SK-N-SH treated with all-trans-retinoic acid at 6 μM for 48 hours (cell line): ENCODE data around the gene LRRC28.

ENCODE experiments used
- BACH2 ChIP-seq: fragments of 250-450 bp; sonication (Bioruptor Pico); IDR thresholded peaks from 2 replicates; pipeline ENCODE4 v1.9.0; 2021; ENCODE audit warnings: mild to moderate bottlenecking, borderline replicate concordance
- OSR1 ChIP-seq: fragments of 250-450 bp; sonication (Bioruptor Pico); IDR thresholded peaks from 2 replicates; pipeline ENCODE4 v1.8.0; 2022; ENCODE audit warnings: moderate library complexity, mild to moderate bottlenecking, inconsistent platforms
- PATZ1 ChIP-seq: fragments of 250-450 bp; sonication (Bioruptor Pico); IDR thresholded peaks from 2 replicates; pipeline ENCODE4 v1.8.0; 2020; ENCODE audit warnings: mild to moderate bottlenecking, moderate library complexity, borderline replicate concordance
- RARB ChIP-seq: fragments of 250-450 bp; sonication (Bioruptor Pico); IDR thresholded peaks from 2 replicates; pipeline ENCODE4 v1.8.0; 2021; ENCODE audit warnings: mild to moderate bottlenecking, moderate library complexity
- ZNF70 ChIP-seq: fragments of 450-650 bp; formaldehyde crosslinking; IDR thresholded peaks from 2 replicates; pipeline ENCODE4 v1.5.0; 2020; ENCODE audit warnings: mild to moderate bottlenecking, moderate library complexity

GRCh38 chr15:99421758-99422157, 170.5 kb downstream of the LRRC28 start:
- TF ChIP-seq BACH2 (CRISPR knock-in tag) (no peak), ZNF70 (no peak), PATZ1 (CRISPR knock-in tag) (no peak), RARB (CRISPR knock-in tag) (no peak), OSR1 (no peak)
